Tibial nerve (tissue), 4 donors: ENCODE results near the gene SF3A1. TPM values are rescaled to one million over a fixed set of nuclear protein-coding genes. Genes with fewer than 3 reads are reported as not detected.
"Not testable (repeated sequence)": the region's sequence is repeated elsewhere in the genome, so short reads cannot be mapped to it uniquely, and the experiment has no call there.

Source experiments
- DNase-seq, 2 donors: peaks; one replicate each; pipeline ENCODE4 v3.0.0-alpha.2; 2019; ENCODE audit warnings: low spot score in 2 of 2
- H3K27ac ChIP-seq, 4 donors: fragments of 200-600 bp; sonication (generic) in 3 of 4; one replicate each; pipeline ENCODE4 v1.5.1; 2017 to 2019; ENCODE audit warnings: mild to moderate bottlenecking in 1 of 4
- H3K27me3 ChIP-seq, 2 donors: fragments of 200-600 bp; sonication (generic) in 1 of 2; one replicate each; pipeline versions ENCODE4 v1.5.1 to v1.6.0; 2017 to 2019
- H3K36me3 ChIP-seq, 3 donors: fragments of 200-600 bp; sonication (generic); one replicate each; pipeline ENCODE4 v1.5.1; 2018 to 2019
- H3K4me1 ChIP-seq, 4 donors: fragments of 200-600 bp; sonication (generic) in 3 of 4; one replicate each; pipeline ENCODE4 v1.5.1; 2017 to 2019
- H3K4me3 ChIP-seq, 4 donors: fragments of 200-600 bp; sonication (generic) in 3 of 4; one replicate each; pipeline ENCODE4 v1.5.1; 2017 to 2019; ENCODE audit warnings: mild to moderate bottlenecking in 1 of 4, moderate library complexity in 1 of 4
- H3K9me3 ChIP-seq, 4 donors: fragments of 200-600 bp; sonication (generic) in 3 of 4; one replicate each; pipeline ENCODE4 v1.5.1; 2017 to 2019
- CTCF ChIP-seq, 5 experiments: fragments of 200-600 bp in 3 of 5; fragments of 450-650 bp in 2 of 5; sonication (generic) in 3 of 5; IDR thresholded peaks; one replicate each; pipeline ENCODE4 v1.5.1; 2016 to 2019; ENCODE audit warnings: antibody characterized with exemption in 5 of 5, mild to moderate bottlenecking in 3 of 5, moderate library complexity in 2 of 5
- EP300 ChIP-seq, 2 donors: sonication (generic); formaldehyde crosslinking; IDR thresholded peaks; one replicate each; pipeline ENCODE4 v1.6.1; 2017; ENCODE audit warnings: antibody characterized with exemption in 2 of 2, mild to moderate bottlenecking in 1 of 2
- POLR2A ChIP-seq, 2 donors: fragments of 450-650 bp; IDR thresholded peaks; one replicate each; pipeline ENCODE4 v1.6.1; 2017; ENCODE audit warnings: antibody characterized with exemption in 2 of 2, mild to moderate bottlenecking in 2 of 2, moderate library complexity in 2 of 2
- WGBS, 2 donors: methylation state at CpG; one replicate each; pipeline ENCODE4 v1.1.5; 2018; 5-methylcytosine and 5-hydroxymethylcytosine counted together
- total RNA-seq, 4 donors: library from RNA; depleted of rRNA; stranded (reverse); fragments of >200 nt; gene quantifications; one replicate each; pipeline ENCODE4 v1.1.0, GENCODE V29; 2016

SF3A1 gene
- total RNA-seq, 4 donors from 2014 or later = 76.2 to 98.1 (median 91.7) TPM

- WGBS, 2 donors = 41 to 48% methylated on average over 15 of the region's 16 CpGs
- no peaks in the 10 kb centered on the region for H3K27me3 ChIP-seq
- no peaks in the 10 kb centered on the region for H3K9me3 ChIP-seq
- H3K27ac ChIP-seq = peak overlapping the region; percentile 57 to 96 (median 75)
- peaks cover 19 to 100% (median 93%) of the 10 kb centered on the region in 3 donors for H3K36me3 ChIP-seq
- H3K4me1 ChIP-seq = peaks cover 0 to 60% (median 36%) of the 10 kb centered on the region in 4 donors
- peak in 1 of 2 donors; percentile 60 for DNase-seq
- no peak overlapping the region for H3K4me3 ChIP-seq
- TF ChIP-seq POLR2A (IDR thresholded peaks at IDR 0.05) = no peak
- TF ChIP-seq CTCF (IDR thresholded peaks at IDR 0.05) = peak in 1 of 5 experiments; percentile 7
- TF ChIP-seq EP300 (IDR thresholded peaks at IDR 0.05) = peak in 1 of 2 donors; percentile 84
These were observed 15.6 kb downstream of the SF3A1 start for GRCh38 chr22:30340911-30341685.

GRCh38 chr22:30338802-30339201, 17.9 kb downstream of the SF3A1 start:
- H3K27me3 ChIP-seq = no peaks in the 10 kb centered on the region
- no peaks in the 10 kb centered on the region for H3K9me3 ChIP-seq
- TF ChIP-seq EP300 (IDR thresholded peaks at IDR 0.05) = no peak
- no peak for TF ChIP-seq CTCF (IDR thresholded peaks at IDR 0.05)
- TF ChIP-seq POLR2A (IDR thresholded peaks at IDR 0.05) = no peak
- no peak for DNase-seq
- no peak overlapping the region for H3K4me3 ChIP-seq
- peak overlapping the region in 2 of 4 donors; percentile 34 to 52 for H3K27ac ChIP-seq
- H3K4me1 ChIP-seq = peaks cover 0 to 53% (median 32%) of the 10 kb centered on the region in 4 donors
- 88 to 89% methylated on average over 7 of the region's 7 CpGs for WGBS, 2 donors
- peaks cover 17 to 100% (median 93%) of the 10 kb centered on the region in 3 donors for H3K36me3 ChIP-seq

GRCh38 chr22:30338341-30338740, 18.4 kb downstream of the SF3A1 start:
- not testable (repeated sequence) for DNase-seq, H3K9me3 ChIP-seq, H3K27me3 ChIP-seq, H3K4me3 ChIP-seq
- Histone ChIP-seq H3K36me3 (peaks cover 17 to 100% (median 91%) of the 10 kb centered on the region in 3 donors), H3K27ac (peak overlapping the region in 1 of 4 donors; percentile 18), H3K4me1 (peaks cover 0 to 50% (median 28%) of the 10 kb centered on the region in 4 donors)
- WGBS, 2 donors = 57 to 64% methylated on average over 9 of the region's 9 CpGs

GRCh38 chr22:30337461-30337778, 19.3 kb downstream of the SF3A1 start:
- H3K4me1 ChIP-seq = peaks cover 0 to 50% (median 24%) of the 10 kb centered on the region in 4 donors
- no peak overlapping the region for H3K4me3 ChIP-seq
- no peak for DNase-seq
- no peak overlapping the region for H3K27ac ChIP-seq
- no peak for TF ChIP-seq POLR2A (IDR thresholded peaks at IDR 0.05)
- no peaks in the 10 kb centered on the region for H3K9me3 ChIP-seq
- WGBS, 2 donors = 84 to 90% methylated on average over 8 of the region's 8 CpGs
- no peaks in the 10 kb centered on the region for H3K27me3 ChIP-seq
- peaks cover 17 to 100% (median 87%) of the 10 kb centered on the region in 3 donors for H3K36me3 ChIP-seq

- no peak for DNase-seq
- 92 to 98% methylated on average over 4 of the region's 4 CpGs for WGBS, 2 donors
- no peak overlapping the region for H3K27ac ChIP-seq
These were observed 19.8 kb downstream of the SF3A1 start for GRCh38 chr22:30336752-30337460.

More at GRCh38 chr22:30336752-30337460, 19.8 kb downstream of the SF3A1 start:
- Histone ChIP-seq H3K4me1 (peaks cover 0 to 50% (median 19%) of the 10 kb centered on the region in 4 donors), H3K36me3 (peaks cover 15 to 99% (median 82%) of the 10 kb centered on the region in 3 donors), H3K4me3 (no peak overlapping the region), H3K27me3 (no peaks in the 10 kb centered on the region), H3K9me3 (no peaks in the 10 kb centered on the region)
- no peak for TF ChIP-seq CTCF (IDR thresholded peaks at IDR 0.05)
- no peak for TF ChIP-seq EP300 (IDR thresholded peaks at IDR 0.05)
- TF ChIP-seq POLR2A (IDR thresholded peaks at IDR 0.05) = no peak
